ENCODE measurements around the gene TRAPPC12.

TRAPPC12 gene

DNA sequence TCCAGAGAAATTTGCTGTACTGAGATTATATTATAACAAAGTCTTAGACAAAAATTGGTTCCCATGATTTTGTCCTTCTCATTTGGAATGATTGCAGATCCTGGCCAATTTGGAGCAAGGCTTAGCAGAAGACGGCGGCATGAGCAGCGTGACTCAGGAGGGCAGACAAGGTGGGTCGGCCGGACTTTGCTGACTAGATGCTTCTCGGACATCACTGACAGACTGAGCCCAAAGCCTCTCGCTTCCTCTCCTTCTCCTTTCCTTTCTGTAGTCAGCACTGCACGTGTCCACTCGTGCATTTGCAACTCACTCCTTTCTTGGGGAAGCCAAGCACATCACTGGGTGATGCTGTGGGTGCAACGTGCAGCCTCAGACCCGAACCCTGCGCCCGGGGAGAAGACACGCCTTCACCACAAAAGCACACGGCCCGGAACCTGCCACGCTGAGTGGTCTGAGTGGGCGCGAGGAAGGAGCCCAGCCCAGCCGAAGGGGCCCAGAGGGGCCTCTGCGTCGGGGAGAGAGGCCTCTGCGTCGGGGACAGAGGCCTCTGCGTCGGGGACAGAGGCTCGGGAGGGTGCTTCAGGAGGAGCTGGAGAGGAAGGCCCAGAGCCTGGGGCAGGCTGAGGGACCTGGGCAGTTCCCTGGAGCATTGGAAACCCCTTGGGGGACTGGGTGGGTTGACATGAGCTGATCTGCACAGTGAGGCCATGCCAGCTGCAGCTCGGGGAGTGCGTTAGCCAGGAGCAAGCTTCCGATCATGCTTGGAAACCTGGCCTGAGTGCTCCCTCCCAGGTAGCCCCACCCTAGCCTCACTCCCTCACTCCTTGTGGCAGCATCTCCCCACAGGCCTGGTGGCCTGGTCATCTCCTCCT, 78.3 kb downstream of the TRAPPC12 start:
- no peak for DNase-seq

GRCh38 chr2:3458396-3459184, 79.1 kb downstream of the TRAPPC12 start:
- DNase-seq, result no peak

DNA sequence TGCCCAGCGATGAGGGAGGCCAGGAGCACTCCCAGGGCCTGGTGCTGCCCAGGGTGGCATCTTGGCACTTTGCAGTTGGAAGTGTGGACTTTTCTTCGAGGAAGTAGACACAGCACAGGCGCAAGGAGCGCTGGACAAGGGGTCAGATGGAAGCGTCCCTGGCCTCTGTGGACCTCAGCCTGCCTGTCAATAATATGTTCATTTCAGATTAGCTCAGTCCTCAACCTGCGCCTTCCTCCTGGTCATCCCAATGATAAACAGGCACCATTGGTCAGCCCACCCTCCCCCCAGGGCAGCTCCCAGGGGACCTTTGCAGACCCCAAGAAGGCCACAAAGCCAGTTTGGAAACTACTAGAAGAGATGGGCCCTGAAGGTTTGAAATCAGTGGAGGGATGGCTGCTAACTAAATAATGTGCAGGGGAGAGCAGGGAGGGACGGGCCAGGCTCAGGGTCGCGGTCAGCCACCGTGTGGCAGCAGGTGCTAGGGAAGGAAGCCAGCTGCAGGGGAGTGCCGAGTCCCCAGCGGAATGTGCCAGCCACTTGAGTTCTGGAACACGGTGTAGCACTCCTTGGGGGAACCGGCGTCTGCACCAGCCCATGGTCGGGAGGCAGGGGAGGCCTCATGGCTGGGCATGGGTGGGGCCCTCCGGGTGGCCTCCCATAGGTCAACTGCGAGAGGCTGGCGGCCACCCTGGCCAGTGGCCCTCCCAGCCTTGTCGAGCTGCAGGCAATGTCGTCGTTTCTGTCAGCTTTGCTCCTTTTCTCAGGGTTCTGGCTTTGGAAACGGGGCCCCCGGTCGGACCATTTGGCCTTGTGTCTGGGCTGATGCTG, 79.9 kb downstream of the TRAPPC12 start:
- no peak for DNase-seq

DNA sequence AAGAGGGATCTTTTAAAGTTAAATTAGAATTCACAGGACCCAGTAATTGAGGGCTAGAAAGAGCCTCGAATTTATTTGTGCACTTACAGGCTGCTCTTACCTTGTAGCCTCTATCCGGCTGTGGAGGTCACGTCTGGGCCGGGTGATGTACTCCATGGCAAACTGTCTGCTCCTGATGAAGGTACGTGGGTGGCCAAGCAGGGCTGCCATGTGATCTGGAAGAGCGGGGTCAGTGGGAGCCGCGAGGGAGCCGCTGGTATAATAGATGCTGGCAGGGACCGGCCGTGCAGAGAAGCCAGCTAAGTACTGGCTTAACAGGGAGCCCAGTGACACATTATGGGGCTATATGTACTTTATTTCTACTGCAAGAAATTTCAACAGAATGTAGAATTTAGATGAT, 80.7 kb downstream of the TRAPPC12 start:
- DNase-seq, result no peak

DNA sequence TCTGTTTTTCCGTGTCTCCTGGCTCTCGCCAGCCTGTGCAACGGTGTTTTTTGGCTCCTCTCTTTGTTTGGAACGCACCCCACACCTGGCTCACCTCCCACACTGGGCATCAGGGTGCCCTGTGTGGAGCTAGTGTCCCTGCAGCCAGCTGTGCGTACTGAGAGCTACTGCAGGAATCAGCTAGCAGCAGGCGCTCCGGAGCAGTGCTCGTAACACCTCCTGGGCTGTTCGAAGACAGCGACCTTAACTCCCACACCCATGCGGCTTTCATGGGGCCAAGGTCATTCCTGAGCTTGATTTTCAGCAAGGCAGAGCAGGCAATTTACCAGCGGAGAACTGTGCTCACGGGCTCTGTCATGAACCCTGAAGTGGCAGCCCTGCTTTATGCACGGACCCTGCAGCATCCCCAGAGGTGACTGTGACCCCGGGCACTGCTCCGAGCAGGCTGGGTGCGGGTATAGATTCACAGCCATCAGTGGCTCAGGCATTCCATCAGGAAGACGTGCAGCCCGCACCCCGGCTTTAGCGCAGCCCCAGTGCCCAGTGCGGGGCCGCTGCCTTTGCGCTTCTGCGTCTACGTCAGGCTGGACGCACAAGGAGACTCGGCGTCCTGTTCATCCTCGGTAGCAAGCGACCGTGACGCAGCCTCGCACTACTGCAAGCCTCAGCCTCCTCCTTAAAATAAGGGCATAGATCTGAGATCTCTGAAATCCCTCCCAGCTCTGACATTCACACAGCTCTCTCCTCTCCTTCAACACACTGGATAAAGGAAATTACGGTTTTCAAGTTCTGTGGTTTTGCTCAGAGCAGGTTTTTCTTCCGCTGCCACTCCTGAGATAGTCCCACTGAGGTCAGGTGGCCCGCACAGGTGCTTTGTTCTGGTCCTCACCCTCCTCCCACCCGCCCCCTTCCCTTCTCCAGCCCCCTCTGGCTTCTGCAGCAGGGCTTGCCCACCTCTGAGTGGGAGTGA, 81.6 kb downstream of the TRAPPC12 start:
- no peak for DNase-seq

DNA sequence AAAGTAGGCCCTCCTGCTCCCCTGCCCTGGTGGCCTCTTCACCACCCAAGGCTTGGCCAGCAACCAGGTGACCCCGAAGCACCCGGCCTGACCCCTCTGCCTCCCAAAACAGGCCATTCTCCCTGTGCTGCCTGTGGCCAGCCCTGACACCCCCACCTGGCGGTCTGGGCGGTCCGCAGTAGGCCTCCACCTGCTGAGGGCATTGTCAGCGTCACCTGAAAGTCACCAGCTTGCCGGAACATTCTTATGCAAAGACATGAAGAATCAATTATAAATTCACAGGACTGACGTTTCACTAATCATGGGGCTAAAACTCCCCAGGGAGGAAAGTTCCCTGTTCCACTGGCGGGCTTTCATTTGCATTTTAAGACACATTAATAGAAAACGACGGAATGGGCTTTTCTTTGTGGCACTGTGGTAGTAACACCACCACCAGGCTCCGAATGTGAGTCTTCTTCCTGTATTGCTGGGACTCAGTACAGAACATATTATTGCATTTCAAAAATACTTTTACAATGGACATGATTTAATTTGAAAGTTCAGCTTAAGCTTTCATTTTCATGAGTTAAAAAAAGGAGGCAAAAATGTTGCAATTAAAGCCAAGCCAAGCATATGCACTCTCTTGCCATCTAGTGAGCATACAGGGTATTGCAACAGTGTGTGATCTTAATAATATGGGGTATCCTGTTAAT, 82.5 kb downstream of the TRAPPC12 start:
- DNase-seq, result no peak

- DNase-seq, result no peak
These were observed 83.1 kb downstream of the TRAPPC12 start for GRCh38 chr2:3462493-3463104.

- DNase-seq, result no peak
These were observed 83.8 kb downstream of the TRAPPC12 start for GRCh38 chr2:3463186-3463835.

GRCh38 chr2:3463944-3464343, 84.5 kb downstream of the TRAPPC12 start:
- DNase-seq, result no peak

DNA sequence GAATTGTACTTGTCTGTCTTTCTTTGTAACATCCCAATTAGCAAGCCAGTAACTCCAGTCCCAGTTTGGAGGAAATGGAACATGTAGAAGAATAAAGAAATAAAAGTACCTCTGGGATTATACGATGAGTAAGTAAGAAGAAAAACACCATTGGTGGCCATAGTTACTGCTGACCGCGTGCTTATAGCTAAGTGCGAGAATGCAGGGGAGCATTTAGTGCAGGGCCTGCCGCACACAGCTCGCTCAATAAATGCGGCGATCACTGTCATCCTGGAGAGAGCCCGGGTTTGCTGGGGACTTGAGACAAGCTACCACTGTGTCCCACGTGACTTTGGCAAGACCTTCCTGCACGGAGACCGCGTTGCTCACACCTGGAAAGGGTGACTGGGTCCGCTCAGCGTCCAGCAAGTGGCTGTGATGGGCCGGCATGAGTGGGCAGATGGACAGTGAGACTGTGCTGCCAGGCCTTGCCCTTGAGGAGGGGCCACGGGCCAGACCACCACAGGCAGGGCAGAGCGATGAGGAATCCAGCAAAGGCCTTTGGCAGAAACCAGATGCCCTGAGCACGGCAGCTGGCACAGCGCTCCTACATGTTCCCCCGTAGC, 85.0 kb downstream of the TRAPPC12 start:
- DNase-seq, result no peak

DNA sequence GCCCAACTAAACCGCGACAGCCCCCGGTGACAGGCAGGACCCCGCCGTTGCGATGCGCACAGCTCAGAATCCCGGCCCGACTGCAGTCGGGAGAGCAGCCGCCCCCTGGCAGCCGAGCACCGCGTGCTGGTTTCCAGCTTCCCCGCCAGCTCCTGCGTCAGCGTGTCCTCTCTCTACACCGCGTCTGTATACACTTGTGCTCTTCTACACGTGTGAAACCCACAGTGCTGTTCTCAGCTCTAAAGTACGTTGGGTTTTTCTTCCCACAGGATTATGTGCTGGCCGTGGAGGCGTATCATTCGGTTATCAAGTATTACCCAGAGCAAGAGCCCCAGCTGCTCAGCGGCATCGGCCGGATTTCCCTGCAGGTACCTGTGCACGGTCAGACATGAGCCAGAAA, 85.8 kb downstream of the TRAPPC12 start:
- DNase-seq, result no peak

GRCh38 chr2:3465844-3466481, 86.5 kb downstream of the TRAPPC12 start:
- DNase-seq, result no peak

GRCh38 chr2:3466482-3466863, 87.0 kb downstream of the TRAPPC12 start:
- no peak for DNase-seq

DNA sequence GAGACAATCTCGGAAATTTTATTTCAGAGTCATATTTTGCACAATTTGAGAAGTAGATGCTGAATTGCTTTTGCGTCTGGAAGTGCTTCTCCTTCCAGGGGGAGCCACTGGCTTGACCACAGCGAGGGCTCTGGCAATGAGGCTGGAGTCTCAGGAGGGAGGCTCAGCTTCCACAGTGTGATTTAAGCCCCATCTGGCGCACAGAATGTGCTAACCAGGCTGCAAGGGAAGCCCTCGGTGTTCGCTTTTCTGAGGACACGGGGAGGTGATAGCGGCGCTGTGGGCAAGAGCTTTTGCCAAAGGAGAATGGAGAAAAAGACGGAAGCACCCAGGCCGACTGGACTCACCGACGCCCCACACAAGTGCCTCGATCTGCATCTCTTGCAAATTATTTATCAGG, 87.5 kb downstream of the TRAPPC12 start:
- no peak for DNase-seq

DNA sequence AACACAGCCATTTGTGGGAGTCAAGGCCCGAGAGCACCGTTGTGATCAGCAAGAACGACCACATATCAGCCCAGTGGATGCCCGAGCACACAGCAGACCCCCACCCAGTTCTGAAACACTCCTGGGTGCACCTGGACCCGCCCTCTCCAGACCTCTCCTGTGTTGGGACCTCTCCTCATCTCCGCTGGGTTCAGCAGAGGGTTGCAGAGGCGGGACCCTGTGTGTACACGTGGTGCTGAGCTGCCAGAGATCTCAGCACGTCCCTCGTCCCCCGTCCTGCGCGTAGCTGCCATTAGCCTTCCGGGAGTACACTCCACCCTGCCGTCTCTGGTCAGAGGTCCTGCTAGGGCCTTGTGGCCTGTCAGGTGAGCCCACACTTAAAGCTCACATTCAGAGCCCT, 88.2 kb downstream of the TRAPPC12 start:
- no peak for DNase-seq

DNA sequence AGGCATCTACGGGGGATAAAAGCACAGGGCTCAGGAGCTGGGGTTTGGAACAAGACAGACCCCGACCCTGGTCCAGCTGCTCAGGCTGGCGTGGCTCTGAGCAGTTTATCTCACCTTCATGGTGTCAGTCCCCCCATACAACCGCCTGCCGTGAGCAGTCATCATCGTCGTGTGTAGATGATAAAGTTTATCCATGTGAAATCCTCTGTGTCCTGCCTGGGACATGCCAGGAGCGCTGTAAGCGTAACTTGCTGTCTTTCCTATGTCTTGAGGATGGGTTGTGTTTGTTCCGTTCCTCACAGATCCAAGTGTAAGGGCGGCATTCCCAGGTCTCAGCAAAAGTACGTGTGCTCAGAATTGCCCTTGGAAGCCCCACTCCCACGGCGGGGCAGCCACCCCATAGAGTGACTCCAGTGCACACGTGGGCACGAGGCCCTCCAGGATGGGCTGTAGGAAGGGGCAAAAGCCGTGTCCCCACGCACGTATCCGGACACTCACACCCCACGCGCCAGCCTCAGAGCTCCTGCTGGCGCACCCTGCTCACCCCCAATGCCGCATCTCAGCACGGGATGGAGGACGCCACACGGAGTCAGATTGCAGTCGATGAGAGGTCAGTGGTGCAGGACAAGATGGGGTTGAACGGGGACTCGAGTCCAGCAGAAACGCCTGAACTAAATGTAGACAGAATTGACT, 88.9 kb downstream of the TRAPPC12 start:
- DNase-seq, result no peak

- DNase-seq, result no peak
These were observed 90.0 kb downstream of the TRAPPC12 start for GRCh38 chr2:3469486-3469885.

- no peak for DNase-seq
These were observed 90.7 kb downstream of the TRAPPC12 start for GRCh38 chr2:3470166-3470651.
